ENCODE results near the gene RGS8.

DNA sequence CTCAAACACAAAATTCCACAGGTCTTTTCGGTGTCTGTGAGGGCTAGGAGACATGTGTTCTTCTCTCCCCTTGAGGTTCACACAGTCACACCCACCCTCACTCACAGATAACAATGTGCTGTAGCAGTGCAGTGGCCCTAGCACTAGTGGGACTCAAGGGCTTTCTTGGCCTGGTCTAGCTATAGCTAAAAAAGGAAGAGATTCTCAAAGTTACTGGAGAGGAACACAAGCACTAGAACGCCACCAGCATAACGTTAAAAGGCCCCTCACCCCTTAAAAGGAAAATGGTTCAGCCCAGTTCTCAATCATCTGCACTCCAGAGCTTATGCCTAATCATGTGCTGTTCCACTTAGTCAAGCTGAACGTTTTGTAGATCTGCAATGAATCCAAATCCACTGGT lies 39.5 kb downstream of the RGS8 start:
- TF ChIP-seq EZH2phosphoT487 (IDR thresholded peaks at IDR 0.05; ENCODE audit: insufficient read depth, low read depth) (no peak), EZH2 (IDR thresholded peaks at IDR 0.05; ENCODE audit: insufficient read depth, poor library complexity, severe bottlenecking) (no peak)
